Esophagus muscularis mucosa (tissue), 4 donors: ENCODE measurements around the gene ANKRD16.

ENCODE experiments used
- EP300 ChIP-seq: sonication (generic); formaldehyde crosslinking; IDR thresholded peaks from one replicate; pipeline ENCODE4 v1.6.1; 2017; ENCODE audit warnings: antibody characterized with exemption
- POLR2A ChIP-seq: fragments of 450-650 bp; IDR thresholded peaks from one replicate; pipeline ENCODE4 v1.6.1; 2017; ENCODE audit warnings: antibody characterized with exemption, moderate library complexity, mild to moderate bottlenecking, low read depth
- POLR2AphosphoS5 ChIP-seq, 2 donors: sonication (generic); formaldehyde crosslinking; IDR thresholded peaks; one replicate each; pipeline ENCODE4 v1.6.1; 2017; ENCODE audit warnings: antibody characterized with exemption in 2 of 2
- TF ChIP-seq, protein P1 (sequence below), 3 experiments: fragments of 200-600 bp in 2 of 3; fragments of 450-650 bp in 1 of 3; sonication (generic) in 2 of 3; IDR thresholded peaks; one replicate each; pipeline ENCODE4 v1.5.1; 2017 to 2019; ENCODE audit warnings: antibody characterized with exemption in 3 of 3, mild to moderate bottlenecking in 2 of 3, moderate library complexity in 1 of 3

DNA sequence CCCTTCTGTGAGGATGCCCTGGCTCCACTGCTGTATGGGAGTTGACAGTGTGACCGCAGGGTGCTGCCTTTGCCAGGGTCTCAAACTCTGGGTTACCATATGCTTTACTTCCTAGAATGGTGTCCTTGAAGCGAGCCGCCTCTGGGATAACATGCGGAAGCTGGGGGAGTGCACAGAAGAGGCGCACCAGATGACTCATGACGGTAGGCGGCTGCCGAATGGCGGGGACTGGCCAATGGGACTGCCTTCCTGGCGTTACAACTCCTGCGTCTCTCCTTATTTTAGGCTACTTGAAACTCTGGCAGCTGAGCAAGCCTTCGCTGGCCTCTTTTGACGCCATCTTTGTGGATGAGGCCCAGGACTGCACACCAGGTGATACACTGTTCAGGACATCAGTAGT, 27.6 kb upstream of the ANKRD16 start:
- TF ChIP-seq, protein P1, sequence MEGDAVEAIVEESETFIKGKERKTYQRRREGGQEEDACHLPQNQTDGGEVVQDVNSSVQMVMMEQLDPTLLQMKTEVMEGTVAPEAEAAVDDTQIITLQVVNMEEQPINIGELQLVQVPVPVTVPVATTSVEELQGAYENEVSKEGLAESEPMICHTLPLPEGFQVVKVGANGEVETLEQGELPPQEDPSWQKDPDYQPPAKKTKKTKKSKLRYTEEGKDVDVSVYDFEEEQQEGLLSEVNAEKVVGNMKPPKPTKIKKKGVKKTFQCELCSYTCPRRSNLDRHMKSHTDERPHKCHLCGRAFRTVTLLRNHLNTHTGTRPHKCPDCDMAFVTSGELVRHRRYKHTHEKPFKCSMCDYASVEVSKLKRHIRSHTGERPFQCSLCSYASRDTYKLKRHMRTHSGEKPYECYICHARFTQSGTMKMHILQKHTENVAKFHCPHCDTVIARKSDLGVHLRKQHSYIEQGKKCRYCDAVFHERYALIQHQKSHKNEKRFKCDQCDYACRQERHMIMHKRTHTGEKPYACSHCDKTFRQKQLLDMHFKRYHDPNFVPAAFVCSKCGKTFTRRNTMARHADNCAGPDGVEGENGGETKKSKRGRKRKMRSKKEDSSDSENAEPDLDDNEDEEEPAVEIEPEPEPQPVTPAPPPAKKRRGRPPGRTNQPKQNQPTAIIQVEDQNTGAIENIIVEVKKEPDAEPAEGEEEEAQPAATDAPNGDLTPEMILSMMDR (IDR thresholded peaks at IDR 0.05), result no peak
- TF ChIP-seq POLR2AphosphoS5 (IDR thresholded peaks at IDR 0.05) (no peak), POLR2A (no peak), EP300 (no peak)
